Stimulated activated CD8-positive, alpha-beta memory T cell treated with anti-CD3 and anti-CD28 coated beads, Interleukin-7, amount 100 ng/mL, for 1 hour (primary cell): ENCODE results near the gene NEU3.
"Not testable (repeated sequence)": the region's sequence is repeated elsewhere in the genome, so short reads cannot be mapped to it uniquely, and the experiment has no call there.

Experiments used
- DNase-seq, 2 donors: peaks; one replicate each; pipeline ENCODE4 v3.0.0-alpha.2; 2020; ENCODE audit warnings: low read depth in 2 of 2

Gene NEU3, protein sequence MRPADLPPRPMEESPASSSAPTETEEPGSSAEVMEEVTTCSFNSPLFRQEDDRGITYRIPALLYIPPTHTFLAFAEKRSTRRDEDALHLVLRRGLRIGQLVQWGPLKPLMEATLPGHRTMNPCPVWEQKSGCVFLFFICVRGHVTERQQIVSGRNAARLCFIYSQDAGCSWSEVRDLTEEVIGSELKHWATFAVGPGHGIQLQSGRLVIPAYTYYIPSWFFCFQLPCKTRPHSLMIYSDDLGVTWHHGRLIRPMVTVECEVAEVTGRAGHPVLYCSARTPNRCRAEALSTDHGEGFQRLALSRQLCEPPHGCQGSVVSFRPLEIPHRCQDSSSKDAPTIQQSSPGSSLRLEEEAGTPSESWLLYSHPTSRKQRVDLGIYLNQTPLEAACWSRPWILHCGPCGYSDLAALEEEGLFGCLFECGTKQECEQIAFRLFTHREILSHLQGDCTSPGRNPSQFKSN

GRCh38 chr11:74988541-74989259, at the start of gene NEU3:
Gene NEU3, plus strand, starts transcription at chr11:74988933. Its CDS starts 128 bp downstream, at chr11:74989061.
- peak; percentile 66 to 71 for DNase-seq

DNA sequence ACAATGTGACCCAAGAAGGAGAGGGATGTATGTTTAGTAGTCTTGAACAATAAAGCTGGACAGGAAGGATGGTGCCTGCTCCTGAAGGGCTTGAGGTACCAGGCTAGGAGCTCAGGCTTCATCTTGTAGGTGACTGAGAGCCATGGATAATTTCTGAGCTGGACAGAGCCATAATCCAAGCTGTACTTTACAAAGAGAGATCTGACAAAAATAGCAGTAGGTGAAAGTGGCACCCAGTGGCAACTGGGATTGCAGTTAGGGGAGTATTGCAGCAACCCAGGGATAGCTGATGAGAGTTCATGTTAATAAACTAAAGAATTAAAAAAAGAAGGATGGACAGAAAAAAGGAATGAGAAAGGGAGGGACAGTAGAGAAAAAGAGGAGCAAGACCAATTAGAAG, 47.2 kb upstream of the NEU3 start:
- DNase-seq = no peak

DNA sequence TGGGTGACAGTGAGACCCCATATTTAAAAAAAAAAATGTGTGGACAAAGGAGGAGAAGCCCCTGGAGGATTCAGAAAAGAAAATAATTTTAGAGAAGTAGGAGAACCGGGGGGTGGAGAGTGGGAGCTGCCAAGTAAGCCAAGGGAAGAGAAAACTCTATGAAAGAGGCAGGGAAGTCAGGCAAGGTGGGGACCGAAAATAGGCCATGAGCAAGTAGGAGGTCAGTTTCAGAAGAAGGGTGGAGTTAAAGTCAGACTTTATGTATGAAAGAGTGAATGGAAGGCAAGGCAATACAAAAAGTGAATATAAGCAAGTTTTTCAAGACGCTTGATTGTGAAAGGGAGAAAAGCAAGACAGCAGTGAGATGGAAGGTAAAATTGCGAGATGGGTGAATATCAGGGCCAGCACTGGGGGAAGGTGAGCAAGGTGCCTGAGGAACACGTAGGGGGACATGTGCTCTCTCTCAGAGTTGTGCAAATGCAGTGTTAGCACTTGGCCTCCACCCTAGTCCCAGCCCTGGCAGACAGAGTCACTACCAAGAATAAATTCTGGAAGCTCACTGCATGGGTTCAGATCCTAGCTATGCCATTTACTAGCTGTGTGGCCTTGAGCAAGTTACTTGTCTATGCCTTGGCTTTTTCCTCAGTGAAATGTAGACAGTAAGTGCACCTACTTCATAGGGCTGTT, 46.5 kb upstream of the NEU3 start:
- DNase-seq = no peak

DNA sequence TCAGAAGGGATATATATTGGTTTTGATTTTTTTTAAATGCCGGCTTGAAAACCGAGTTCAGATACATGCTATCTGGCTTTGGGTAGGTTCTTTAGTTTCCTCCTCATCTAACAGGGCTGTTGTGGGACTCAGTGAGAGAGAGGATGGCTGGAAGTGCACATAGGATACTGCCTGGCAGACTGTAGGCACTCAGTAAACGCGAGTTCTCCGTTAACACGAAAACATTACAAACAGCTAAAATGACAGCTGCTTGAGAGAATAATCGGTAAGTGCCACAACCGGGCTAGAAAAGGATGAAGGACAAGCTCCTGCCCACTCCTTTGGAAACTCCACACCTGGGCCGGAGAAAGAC, 40.2 kb upstream of the NEU3 start:
- DNase-seq = no peak

DNA sequence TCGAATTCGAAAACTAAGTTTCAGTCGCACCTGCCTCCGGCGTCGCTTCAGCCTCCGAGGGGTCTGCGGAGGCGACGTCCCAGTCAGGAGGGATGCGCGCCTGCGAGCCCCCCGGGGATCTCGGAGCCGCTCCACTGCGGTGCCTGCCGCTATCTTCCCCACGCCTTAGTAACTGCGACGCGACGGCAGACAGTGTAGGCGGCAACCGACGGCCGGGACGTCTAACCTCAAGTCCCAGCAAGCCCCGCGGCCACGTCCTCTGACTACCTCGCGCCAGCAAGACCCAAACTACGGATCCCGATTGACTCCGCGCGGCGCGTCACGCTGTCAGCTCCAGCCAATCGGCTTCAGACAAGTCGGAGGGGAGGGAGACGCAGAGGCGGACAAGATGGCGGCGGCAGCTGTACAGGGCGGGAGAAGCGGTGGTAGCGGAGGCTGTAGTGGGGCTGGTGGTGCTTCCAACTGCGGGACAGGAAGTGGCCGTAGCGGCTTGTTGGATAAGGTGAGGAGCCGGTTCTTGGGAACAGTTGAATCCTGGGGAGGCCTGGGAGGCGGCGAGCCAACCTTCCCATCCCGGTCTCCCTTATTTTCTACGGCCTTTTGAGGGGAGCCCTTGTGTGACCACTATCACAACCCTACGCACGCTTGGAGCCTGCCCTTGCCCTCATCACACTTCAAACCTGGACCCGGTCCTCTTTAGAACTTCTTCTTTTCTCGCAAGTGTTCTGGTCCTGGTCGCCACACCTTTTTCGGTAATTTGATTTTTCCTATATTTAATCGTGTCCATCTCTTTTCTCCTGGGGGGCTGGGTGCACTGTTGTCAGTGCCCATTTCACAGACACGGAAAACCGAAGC, 39.6 kb upstream of the NEU3 start, which contains the start of the genes SPCS2 and XRRA1:
TSS of gene SPCS2 (plus strand) at position 369 of the 855 bp plus-strand sequence. CDS start at position 389, 20 bp downstream.
TSS of gene XRRA1 (minus strand) at position 194 of the 855 bp plus-strand sequence. CDS start 8,213 bp downstream, outside the sequence.
- DNase-seq = peak; percentile 94 to 95

- no peak for DNase-seq
These were observed 39.0 kb upstream of the NEU3 start for GRCh38 chr11:74949753-74950137.

- DNase-seq = no peak
These were observed 38.3 kb upstream of the NEU3 start for GRCh38 chr11:74950374-74950969.

DNA sequence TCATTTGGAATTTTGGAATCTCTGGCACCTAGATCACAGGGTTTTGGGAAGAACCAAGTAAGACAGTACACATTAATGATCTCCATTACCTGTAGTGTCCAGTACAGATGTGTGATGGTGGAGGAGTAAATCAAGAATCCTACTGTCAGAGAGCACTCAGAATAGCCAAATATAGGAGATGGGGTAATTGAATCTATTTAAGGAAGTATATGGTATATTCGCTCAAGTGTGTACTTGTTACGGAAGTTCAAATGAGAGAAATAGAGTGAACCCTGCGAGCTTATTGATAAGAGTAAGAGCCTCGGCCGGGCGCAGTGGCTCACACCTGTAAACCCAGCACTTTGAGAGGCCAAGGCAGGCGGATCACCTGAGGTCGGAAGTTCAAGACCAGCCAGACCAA, 37.5 kb upstream of the NEU3 start:
- no peak for DNase-seq

GRCh38 chr11:74952752-74953151, 36.0 kb upstream of the NEU3 start:
- DNase-seq = no peak

DNA sequence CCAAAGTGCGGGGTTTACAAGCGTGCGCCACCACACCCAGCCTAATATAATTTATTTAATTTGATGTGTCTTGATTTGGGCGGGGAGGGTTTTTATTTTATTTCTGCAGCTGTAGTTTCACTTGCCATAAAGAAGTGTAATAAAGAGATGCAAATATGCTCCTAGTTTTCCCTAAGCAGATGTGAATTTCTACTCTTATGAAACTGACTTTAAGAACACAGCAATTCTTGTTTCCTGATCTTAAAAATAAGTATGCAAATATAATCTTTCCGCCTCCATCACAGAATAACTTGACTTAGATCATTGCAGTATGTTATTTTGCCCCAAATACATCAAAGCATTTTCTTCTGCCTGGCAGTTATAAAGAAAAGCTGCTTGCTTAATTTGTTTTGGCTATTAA, 35.3 kb upstream of the NEU3 start:
- no peak for DNase-seq

DNA sequence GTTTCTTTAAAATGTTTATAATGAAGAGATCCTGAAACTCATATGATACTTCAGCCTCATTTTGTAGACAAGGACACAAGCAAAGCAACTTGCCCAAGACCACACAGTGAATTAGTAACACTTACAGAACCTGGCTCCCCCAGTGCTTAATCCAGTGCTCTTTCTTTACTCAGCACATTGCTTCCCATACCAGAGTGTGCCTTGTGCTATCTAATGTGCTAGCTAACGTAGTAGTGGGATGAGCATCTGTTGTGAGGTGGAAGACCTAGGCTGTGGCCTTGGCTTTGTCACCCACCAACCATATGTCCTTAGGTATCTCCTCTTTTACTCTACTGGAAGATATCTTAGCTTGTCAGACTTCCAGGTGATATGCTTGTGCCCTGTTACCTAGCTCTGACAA, 34.5 kb upstream of the NEU3 start:
- no peak for DNase-seq

- no peak for DNase-seq
These were observed 32.2 kb upstream of the NEU3 start for GRCh38 chr11:74956397-74957015.

DNA sequence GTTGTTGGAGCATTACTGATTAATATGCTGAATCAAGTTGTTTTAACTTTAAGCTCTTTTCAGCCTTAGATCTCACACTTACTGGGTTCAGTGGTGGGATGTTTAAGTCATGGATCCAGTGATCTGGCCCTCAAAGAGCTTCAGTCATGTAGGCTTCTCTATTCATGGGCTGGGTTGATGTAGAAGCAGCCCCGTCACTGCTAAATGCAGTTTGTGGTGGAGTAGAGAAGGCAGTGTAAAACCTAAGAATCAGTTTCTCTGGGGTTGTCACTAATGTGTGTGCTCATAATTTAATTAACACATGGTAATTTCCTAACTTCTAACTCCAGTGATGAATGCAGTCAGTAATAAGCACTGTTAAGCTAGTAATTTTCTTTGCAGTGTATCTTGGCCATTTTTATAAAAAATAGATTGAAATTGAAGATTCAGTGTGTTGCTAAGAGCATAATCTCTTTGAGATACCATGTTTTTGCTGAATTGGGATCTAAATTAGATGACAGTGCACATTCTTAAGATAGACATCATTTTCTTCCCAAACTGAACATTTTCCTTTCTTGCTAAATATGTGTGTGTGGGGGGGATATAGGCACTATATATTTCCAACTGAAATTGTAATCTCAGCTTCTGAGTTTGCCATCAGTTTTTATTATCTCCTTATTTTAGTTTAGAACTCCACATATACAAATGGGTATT, 30.6 kb upstream of the NEU3 start:
- no peak for DNase-seq

GRCh38 chr11:74960128-74960527, 28.6 kb upstream of the NEU3 start:
- DNase-seq = not testable (repeated sequence)

GRCh38 chr11:74966651-74967050, 22.1 kb upstream of the NEU3 start:
- DNase-seq = no peak

DNA sequence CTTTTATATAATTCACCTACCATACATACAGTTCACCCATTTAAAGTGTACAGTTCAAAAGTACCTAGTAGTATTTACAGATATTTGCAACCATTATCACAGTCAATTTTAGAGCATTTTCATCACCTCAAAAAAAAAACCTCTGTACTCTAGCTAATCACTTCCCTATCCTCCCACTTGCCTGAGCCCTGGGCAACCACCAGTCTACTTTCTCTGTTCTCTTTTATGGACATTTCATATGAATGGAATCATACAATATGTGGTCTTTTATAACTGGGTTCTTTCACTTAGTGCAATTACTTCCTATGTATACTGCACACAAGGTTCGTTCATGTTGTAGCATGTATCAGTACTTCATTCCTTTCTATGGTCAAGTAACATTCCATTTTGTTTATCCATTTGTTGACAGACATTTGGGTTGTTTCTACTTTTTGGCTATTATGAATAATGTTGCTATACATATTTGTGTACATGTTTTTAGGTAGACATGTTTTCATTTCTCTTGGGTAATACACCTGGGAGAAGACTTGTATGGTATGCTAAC, 17.8 kb upstream of the NEU3 start:
- DNase-seq = no peak

- no peak for DNase-seq
These were observed 17.3 kb upstream of the NEU3 start for GRCh38 chr11:74971424-74971823.

DNA sequence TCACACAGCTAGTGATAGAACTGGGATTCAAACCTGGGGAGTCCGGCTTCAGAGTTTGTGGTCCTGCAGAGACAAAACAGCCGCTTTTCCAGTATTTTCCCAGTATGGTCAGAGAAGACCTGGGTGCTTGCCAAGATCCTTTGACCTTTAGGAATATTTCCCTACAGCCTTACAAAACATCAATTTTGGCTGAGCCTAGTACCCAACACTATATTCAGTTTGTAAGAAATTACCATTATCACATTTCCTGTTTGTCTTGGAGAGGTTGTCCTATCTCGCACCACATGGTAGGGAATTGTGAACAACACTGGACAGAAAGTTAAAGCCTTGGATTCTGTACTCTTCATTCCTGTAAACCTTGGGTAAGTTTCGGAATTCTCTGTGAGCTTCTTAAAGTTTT, 10.7 kb upstream of the NEU3 start:
- no peak for DNase-seq

DNA sequence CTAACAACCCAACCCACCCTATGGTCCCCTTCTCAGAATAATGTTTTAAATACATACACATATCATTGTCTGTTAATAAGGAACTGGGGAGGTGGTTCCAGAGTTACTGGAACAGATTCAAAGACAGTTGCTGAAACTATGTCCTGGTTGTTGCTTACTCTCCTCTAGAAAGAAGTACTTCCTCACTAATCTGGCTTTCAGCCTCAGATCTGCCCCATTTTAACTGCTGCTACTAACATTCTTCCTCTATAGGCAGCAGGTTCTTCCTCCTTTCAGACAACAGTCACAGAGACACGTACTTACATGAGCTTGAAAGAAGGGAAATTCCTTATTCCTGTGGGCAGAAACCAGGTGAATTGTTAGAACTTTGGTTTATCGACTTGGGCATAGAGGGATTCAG, 8.1 kb upstream of the NEU3 start:
- no peak for DNase-seq

GRCh38 chr11:74981888-74982287, 6.8 kb upstream of the NEU3 start:
- no peak for DNase-seq
